ENCODE data around the gene GRID2. TPM values are rescaled to one million over a fixed set of nuclear protein-coding genes. Genes with fewer than 3 reads are reported as not detected.

The GRID2 gene
- total and polyA plus RNA-seq, 2 of the 13 experiments (the other 11 are each of a cell fraction or from before 2014, with no cell fraction given): not detected

- no peak overlapping the region for H3K4me2 ChIP-seq (ENCODE audit: low read depth, low read length)
- no peaks in the 10 kb centered on the region for H4K20me1 ChIP-seq (ENCODE audit: insufficient read depth, low read length)
- POLR2A ChIA-PET: no interaction called here
- no peaks in the 10 kb centered on the region for H3K4me1 ChIP-seq (ENCODE audit: insufficient read depth, low read length)
- H3K27me3 ChIP-seq (ENCODE audit: control insufficient read depth in 1 of 2, insufficient read depth in 2 of 2, low read length in 2 of 2): no peaks in the 10 kb centered on the region
- H3K79me2 ChIP-seq (ENCODE audit: insufficient read depth, low read length): no peaks in the 10 kb centered on the region
- TF ChIP-seq PCBP2 (optimal IDR thresholded peaks at IDR 0.05; ENCODE audit: low read depth, low read length, poor library complexity, severe bottlenecking) (no peak), TAF1 (CRISPR knock-in tag; IDR thresholded peaks at IDR 0.05) (no peak), FOXO1 (CRISPR knock-in tag; IDR thresholded peaks at IDR 0.05) (no peak), ARID4A (CRISPR knock-in tag; IDR thresholded peaks at IDR 0.05; ENCODE audit: borderline replicate concordance) (no peak), CREM (IDR thresholded peaks at IDR 0.05) (no peak), CREM (CRISPR knock-in tag; IDR thresholded peaks at IDR 0.05) (no peak), ZNF10 (CRISPR knock-in tag; IDR thresholded peaks at IDR 0.05; ENCODE audit: borderline replicate concordance, low read depth) (no peak), NAIF1 (CRISPR knock-in tag; IDR thresholded peaks at IDR 0.05; ENCODE audit: borderline replicate concordance) (no peak), NR2F6 (IDR thresholded peaks at IDR 0.05) (no peak), NR2F6 (CRISPR knock-in tag; IDR thresholded peaks at IDR 0.05) (no peak), ZNF674 (CRISPR knock-in tag; IDR thresholded peaks at IDR 0.05; ENCODE audit: low read depth) (no peak), ZNF878 (CRISPR knock-in tag; IDR thresholded peaks at IDR 0.05) (no peak), HMG20B (CRISPR knock-in tag; conservative IDR thresholded peaks at IDR 0.05) (no peak), SRSF1 (optimal IDR thresholded peaks at IDR 0.05; ENCODE audit: low read depth, low read length) (no peak)
- TF ChIP-seq, protein P1, sequence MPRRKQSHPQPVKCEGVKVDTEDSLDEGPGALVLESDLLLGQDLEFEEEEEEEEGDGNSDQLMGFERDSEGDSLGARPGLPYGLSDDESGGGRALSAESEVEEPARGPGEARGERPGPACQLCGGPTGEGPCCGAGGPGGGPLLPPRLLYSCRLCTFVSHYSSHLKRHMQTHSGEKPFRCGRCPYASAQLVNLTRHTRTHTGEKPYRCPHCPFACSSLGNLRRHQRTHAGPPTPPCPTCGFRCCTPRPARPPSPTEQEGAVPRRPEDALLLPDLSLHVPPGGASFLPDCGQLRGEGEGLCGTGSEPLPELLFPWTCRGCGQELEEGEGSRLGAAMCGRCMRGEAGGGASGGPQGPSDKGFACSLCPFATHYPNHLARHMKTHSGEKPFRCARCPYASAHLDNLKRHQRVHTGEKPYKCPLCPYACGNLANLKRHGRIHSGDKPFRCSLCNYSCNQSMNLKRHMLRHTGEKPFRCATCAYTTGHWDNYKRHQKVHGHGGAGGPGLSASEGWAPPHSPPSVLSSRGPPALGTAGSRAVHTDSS (CRISPR knock-in tag; conservative IDR thresholded peaks at IDR 0.05): no peak
- CTCF ChIA-PET (ENCODE audit: low intra/inter-chr PET ratio, low total read pairs): no interaction called here
- FAIRE-seq (no peak), DNase-seq (ENCODE audit: low spot score) (no peak), ATAC-seq (no peak)
- H3K9me3 ChIP-seq (ENCODE audit: low read length): no peaks in the 10 kb centered on the region
- H3K36me3 ChIP-seq (replicated peaks in 1 of 2; ENCODE audit: control insufficient read depth in 1 of 2, insufficient read depth in 2 of 2, low read length in 2 of 2): no peaks in the 10 kb centered on the region
- no peak overlapping the region for H3K27ac ChIP-seq (ENCODE audit: extremely low read length, insufficient read depth, low read length)
- H2AFZ ChIP-seq (ENCODE audit: low read length): no peak overlapping the region
- intact Hi-C loops (cut with micrococcal nuclease; ENCODE audit: unreplicated experiment) (no loop called here), in situ Hi-C loops (cut with HindIII; ENCODE audit: extremely low pct_ligation_motif_present, low pct_unique_long_range_greater_than_20kb) (no loop called here)
- no peak overlapping the region for H3K9ac ChIP-seq (ENCODE audit: insufficient read depth, low read depth, low read length)
- BruUV-seq (replicated peaks): no TSS peak
- WGBS (ENCODE audit: low lambda C conversion rate): 9% methylated on average over 1 of the region's 1 CpG
- H3K4me3 ChIP-seq (replicated peaks in 1 of 3; ENCODE audit: insufficient read depth in 1 of 3, low read depth in 2 of 3, low read length in 3 of 3): no peak overlapping the region
Measured at GRCh38 chr4:93561842-93562241, 1258.1 kb downstream of the GRID2 start.

Data from HepG2 (cell line).